ENCODE measurements around the gene L1CAM.

GRCh38 chrX:153913211-153913610, 27.2 kb upstream of the L1CAM start:
- no peak for TF ChIP-seq EZH2 (IDR thresholded peaks at IDR 0.05)
- no peak for TF ChIP-seq CTCF (IDR thresholded peaks at IDR 0.05)

All from neural progenitor cell (in vitro differentiated cells).